ENCODE data around the gene COL20A1.
A peak's percentile ranks its signal among the peaks of the same experiment; 100 is the strongest.

Gene COL20A1

GRCh38 chr20:63279931-63280330 is 13.1 kb upstream of the COL20A1 start:
- no peak for DNase-seq

- no peak for DNase-seq
Observed at GRCh38 chr20:63280371-63280770, 12.6 kb upstream of the COL20A1 start.

GRCh38 chr20:63280929-63281545 is 11.9 kb upstream of the COL20A1 start:
- no peak for DNase-seq

GRCh38 chr20:63281742-63282665 is 11.0 kb upstream of the COL20A1 start:
- no peak for DNase-seq

- no peak for DNase-seq
Observed at GRCh38 chr20:63282946-63283345, 10.0 kb upstream of the COL20A1 start.

- DNase-seq, result no peak
Observed at GRCh38 chr20:63283397-63284082, 9.4 kb upstream of the COL20A1 start.

- DNase-seq, result no peak
Observed at GRCh38 chr20:63284083-63284440, 8.9 kb upstream of the COL20A1 start.

GRCh38 chr20:63284544-63284949 is 8.4 kb upstream of the COL20A1 start:
- DNase-seq, result no peak

- DNase-seq, result no peak
Observed at GRCh38 chr20:63284981-63285524, 7.9 kb upstream of the COL20A1 start.

- DNase-seq, result no peak
Observed at GRCh38 chr20:63285636-63286615, 7.1 kb upstream of the COL20A1 start.

GRCh38 chr20:63286781-63287696 is 5.9 kb upstream of the COL20A1 start:
- DNase-seq, result no peak

GRCh38 chr20:63287697-63288580 is 5.0 kb upstream of the COL20A1 start:
- no peak for DNase-seq

GRCh38 chr20:63288581-63289251 is 4.3 kb upstream of the COL20A1 start:
- DNase-seq, result no peak

- no peak for DNase-seq
Observed at GRCh38 chr20:63289311-63290135, 3.5 kb upstream of the COL20A1 start.

- no peak for DNase-seq
Observed at GRCh38 chr20:63290136-63290676, 2.8 kb upstream of the COL20A1 start.

GRCh38 chr20:63290677-63291472 is 2.1 kb upstream of the COL20A1 start:
- peak; percentile 89 for DNase-seq

- DNase-seq, result no peak
Observed at GRCh38 chr20:63291811-63292210, 1.2 kb upstream of the COL20A1 start.
